Measurements from ENCODE around the gene CRIM1.

Gene CRIM1

GRCh38 chr2:36366491-36367120, 11.0 kb downstream of the CRIM1 start:
- H3K4me3 ChIP-seq (ENCODE audit: low read depth, low read length) = no peak overlapping the region
- no peak for DNase-seq (ENCODE audit: low read depth)
- TF ChIP-seq, protein P1, sequence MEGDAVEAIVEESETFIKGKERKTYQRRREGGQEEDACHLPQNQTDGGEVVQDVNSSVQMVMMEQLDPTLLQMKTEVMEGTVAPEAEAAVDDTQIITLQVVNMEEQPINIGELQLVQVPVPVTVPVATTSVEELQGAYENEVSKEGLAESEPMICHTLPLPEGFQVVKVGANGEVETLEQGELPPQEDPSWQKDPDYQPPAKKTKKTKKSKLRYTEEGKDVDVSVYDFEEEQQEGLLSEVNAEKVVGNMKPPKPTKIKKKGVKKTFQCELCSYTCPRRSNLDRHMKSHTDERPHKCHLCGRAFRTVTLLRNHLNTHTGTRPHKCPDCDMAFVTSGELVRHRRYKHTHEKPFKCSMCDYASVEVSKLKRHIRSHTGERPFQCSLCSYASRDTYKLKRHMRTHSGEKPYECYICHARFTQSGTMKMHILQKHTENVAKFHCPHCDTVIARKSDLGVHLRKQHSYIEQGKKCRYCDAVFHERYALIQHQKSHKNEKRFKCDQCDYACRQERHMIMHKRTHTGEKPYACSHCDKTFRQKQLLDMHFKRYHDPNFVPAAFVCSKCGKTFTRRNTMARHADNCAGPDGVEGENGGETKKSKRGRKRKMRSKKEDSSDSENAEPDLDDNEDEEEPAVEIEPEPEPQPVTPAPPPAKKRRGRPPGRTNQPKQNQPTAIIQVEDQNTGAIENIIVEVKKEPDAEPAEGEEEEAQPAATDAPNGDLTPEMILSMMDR (IDR thresholded peaks at IDR 0.05; ENCODE audit: control insufficient read depth, extremely low read depth, insufficient read depth) = no peak

DNA sequence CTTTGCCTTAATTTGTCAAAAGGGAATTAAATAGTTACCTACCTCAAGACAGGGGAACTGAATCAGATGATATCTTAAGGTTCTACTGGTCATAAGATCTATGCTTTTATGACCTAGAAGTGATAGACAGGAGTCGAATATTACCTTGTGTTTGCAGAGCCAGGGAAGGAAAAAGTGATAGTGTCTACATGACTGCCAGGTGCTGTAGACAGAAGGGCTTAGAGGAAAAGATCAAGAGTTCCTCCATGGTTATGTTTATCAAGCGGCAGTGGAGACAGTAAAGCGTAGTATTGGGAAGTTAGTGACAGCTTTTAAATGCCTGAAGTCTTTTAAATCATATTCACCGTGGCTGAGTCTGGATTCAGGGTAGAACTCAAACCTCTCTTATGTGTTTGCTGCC, 11.9 kb downstream of the CRIM1 start:
- H3K4me3 ChIP-seq (ENCODE audit: low read depth, low read length) = no peak overlapping the region
- no peak for DNase-seq (ENCODE audit: low read depth)

DNA sequence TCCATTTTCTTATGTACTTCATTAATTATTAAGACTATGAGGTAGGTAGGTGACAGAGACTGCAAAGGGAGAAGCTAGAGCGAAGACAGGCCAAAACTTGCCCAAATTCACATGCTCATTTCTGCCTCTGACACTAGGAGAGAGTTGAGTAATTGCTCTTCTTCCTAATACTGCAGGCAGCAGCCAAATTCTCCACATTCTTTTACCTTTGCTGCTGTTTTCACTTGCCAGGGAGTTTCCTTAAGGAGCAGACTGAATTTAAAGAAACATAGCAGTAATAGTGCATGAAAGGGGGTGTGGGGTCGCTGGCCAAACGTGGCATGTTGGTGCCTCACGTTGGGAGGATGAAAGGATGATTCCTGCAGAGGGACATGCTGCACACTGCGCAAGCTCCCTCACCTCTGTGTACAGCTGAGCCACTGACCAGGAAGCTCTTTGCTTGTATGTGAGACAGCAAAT, 12.3 kb downstream of the CRIM1 start:
- no peak overlapping the region for H3K4me3 ChIP-seq (ENCODE audit: low read depth, low read length)
- TF ChIP-seq, protein P1 (IDR thresholded peaks at IDR 0.05; ENCODE audit: control insufficient read depth, extremely low read depth, insufficient read depth) = no peak
- no peak for DNase-seq (ENCODE audit: low read depth)

More for the DNA sequence above, 11.9 kb downstream of the CRIM1 start:
- TF ChIP-seq, protein P1 (IDR thresholded peaks at IDR 0.05; ENCODE audit: control insufficient read depth, extremely low read depth, insufficient read depth) = no peak

GRCh38 chr2:36368438-36368837, 12.9 kb downstream of the CRIM1 start:
- no peak overlapping the region for H3K4me3 ChIP-seq (ENCODE audit: low read depth, low read length)
- no peak for DNase-seq (ENCODE audit: low read depth)
- TF ChIP-seq, protein P1 (IDR thresholded peaks at IDR 0.05; ENCODE audit: control insufficient read depth, extremely low read depth, insufficient read depth) = no peak

DNA sequence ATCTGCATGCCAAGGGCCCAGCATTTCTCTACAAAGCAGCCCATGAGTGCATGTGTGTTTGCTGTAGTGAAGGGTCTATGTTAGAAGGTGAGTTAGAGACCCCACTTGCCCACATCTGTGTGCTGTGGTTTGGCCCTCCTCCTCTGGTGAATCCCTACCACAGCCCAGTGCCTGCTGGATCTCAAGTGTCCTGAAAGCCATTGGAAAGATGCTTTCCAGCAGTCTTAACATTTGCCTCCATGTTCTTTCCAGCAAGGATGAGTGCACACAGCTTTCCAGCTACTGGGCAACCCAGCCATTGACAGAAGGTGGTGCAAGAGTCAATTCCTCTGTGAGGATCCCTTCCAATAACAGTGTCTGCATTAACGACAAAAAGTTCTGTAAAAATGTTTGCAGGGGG, 13.6 kb downstream of the CRIM1 start:
- no peak for DNase-seq (ENCODE audit: low read depth)
- H3K4me3 ChIP-seq (ENCODE audit: low read depth, low read length) = no peak overlapping the region
- TF ChIP-seq, protein P1 (IDR thresholded peaks at IDR 0.05; ENCODE audit: control insufficient read depth, extremely low read depth, insufficient read depth) = peak; percentile 5; the same call in 1 of the 2 replicates

GRCh38 chr2:36369716-36370115, 14.1 kb downstream of the CRIM1 start:
- TF ChIP-seq, protein P1 (IDR thresholded peaks at IDR 0.05; ENCODE audit: control insufficient read depth, extremely low read depth, insufficient read depth) = no peak
- no peak overlapping the region for H3K4me3 ChIP-seq (ENCODE audit: low read depth, low read length)
- DNase-seq (ENCODE audit: low read depth) = no peak

DNA sequence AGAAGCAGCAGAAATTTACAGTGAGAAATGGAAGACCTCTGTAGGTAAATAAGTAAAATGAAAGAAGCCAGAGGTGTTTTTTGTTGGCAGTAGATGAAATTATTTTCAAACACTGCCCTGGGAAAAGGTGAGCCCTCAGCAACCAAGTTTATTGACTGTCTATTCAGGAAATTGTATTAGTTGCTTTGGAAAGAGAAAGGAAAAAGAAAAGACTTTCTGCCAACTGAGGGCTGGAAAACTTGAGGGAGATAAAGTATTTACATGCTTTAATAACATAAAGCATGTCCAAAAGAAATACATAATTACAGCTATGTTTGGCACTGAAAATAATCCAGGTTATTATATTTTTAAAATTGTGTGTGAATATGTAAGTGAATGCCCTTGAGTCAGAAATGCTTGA, 14.7 kb downstream of the CRIM1 start:
- H3K4me3 ChIP-seq (ENCODE audit: low read depth, low read length) = no peak overlapping the region
- TF ChIP-seq, protein P1 (IDR thresholded peaks at IDR 0.05; ENCODE audit: control insufficient read depth, extremely low read depth, insufficient read depth) = no peak
- DNase-seq (ENCODE audit: low read depth) = no peak

All from LNCaP clone FGC (cell line).